ENCODE data around the gene DMD.
"Not testable (repeated sequence)": the region's sequence is repeated elsewhere in the genome, so short reads cannot be mapped to it uniquely, and the experiment has no call there.

DMD gene

GRCh38 chrX:31378973-31379372, 1832.4 kb downstream of the DMD start:
- intact Hi-C loops (cut with DNase I); DNase-seq: not testable (repeated sequence)

GRCh38 chrX:31377821-31378220, 1833.5 kb downstream of the DMD start:
- DNase-seq: not testable (repeated sequence)

GRCh38 chrX:31376408-31377022, 1834.8 kb downstream of the DMD start:
- intact Hi-C loops (cut with DNase I): no loop called here
- DNase-seq: peak in 4 of 42 donors; percentile 2 to 8 (median 4)

More at GRCh38 chrX:31377821-31378220, 1833.5 kb downstream of the DMD start:
- intact Hi-C loops (cut with DNase I): not testable (repeated sequence)

- intact Hi-C loops (cut with DNase I): no loop called here
- no peak for DNase-seq
Measured at GRCh38 chrX:31374786-31375185, 1836.6 kb downstream of the DMD start.

GRCh38 chrX:31371956-31372355, 1839.4 kb downstream of the DMD start:
- intact Hi-C loops (cut with DNase I): no loop called here
- no peak for DNase-seq

- no peak for DNase-seq
- intact Hi-C loops (cut with DNase I): no loop called here
Measured at GRCh38 chrX:31367816-31368215, 1843.5 kb downstream of the DMD start.

- intact Hi-C loops (cut with DNase I): no loop called here
Measured at GRCh38 chrX:31366041-31366440, 1845.3 kb downstream of the DMD start.

GRCh38 chrX:31356275-31357212, 1854.8 kb downstream of the DMD start:
- intact Hi-C loops (cut with DNase I): no loop called here
- no peak for DNase-seq

More at GRCh38 chrX:31366041-31366440, 1845.3 kb downstream of the DMD start:
- DNase-seq: no peak

GRCh38 chrX:31355206-31355955, 1856.0 kb downstream of the DMD start:
- no peak for DNase-seq
- intact Hi-C loops (cut with DNase I): no loop called here

GRCh38 chrX:31353095-31353494, 1858.3 kb downstream of the DMD start:
- intact Hi-C loops (cut with DNase I): no loop called here
- no peak for DNase-seq

- no peak for DNase-seq
- intact Hi-C loops (cut with DNase I): no loop called here
Measured at GRCh38 chrX:31350808-31351074, 1860.6 kb downstream of the DMD start.

- DNase-seq: no peak
- intact Hi-C loops (cut with DNase I): no loop called here
Measured at GRCh38 chrX:31349515-31349914, 1861.8 kb downstream of the DMD start.

GRCh38 chrX:31340587-31340986, 1870.8 kb downstream of the DMD start:
- intact Hi-C loops (cut with DNase I): no loop called here
- DNase-seq: no peak

- no peak for DNase-seq
- intact Hi-C loops (cut with DNase I): no loop called here
Measured at GRCh38 chrX:31338991-31339350, 1872.4 kb downstream of the DMD start.

GRCh38 chrX:31337332-31337731, 1874.0 kb downstream of the DMD start:
- DNase-seq: no peak
- intact Hi-C loops (cut with DNase I): no loop called here

GRCh38 chrX:31336419-31336818, 1874.9 kb downstream of the DMD start:
- no peak for DNase-seq
- intact Hi-C loops (cut with DNase I): no loop called here

- intact Hi-C loops (cut with DNase I): no loop called here
- no peak for DNase-seq
Measured at GRCh38 chrX:31334997-31335396, 1876.4 kb downstream of the DMD start.

GRCh38 chrX:31333165-31333831, 1878.1 kb downstream of the DMD start:
- DNase-seq: no peak
- intact Hi-C loops (cut with DNase I): no loop called here

- intact Hi-C loops (cut with DNase I): no loop called here
- DNase-seq: no peak
Measured at GRCh38 chrX:31331928-31332327, 1879.4 kb downstream of the DMD start.

- no peak for DNase-seq
- intact Hi-C loops (cut with DNase I): no loop called here
Measured at GRCh38 chrX:31331015-31331414, 1880.3 kb downstream of the DMD start.

Measured in head of caudate nucleus (tissue), 42 donors.